NCI-H345 treated with DMSO at 0.1 percent for 48 hours (cell line): Measurements from ENCODE around the gene HBA1.
"Not testable (repeated sequence)": the region's sequence is repeated elsewhere in the genome, so short reads cannot be mapped to it uniquely, and the experiment has no call there.

ENCODE experiments used
- DNase-seq: peaks from one replicate; lab custom pipeline; 2025; ENCODE audit not compliant: unreplicated experiment; lab: John Stamatoyannopoulos, UW

HBA1 gene

GRCh38 chr16:159136-159849 is 17.2 kb upstream of the HBA1 start:
- DNase-seq = no peak

DNA sequence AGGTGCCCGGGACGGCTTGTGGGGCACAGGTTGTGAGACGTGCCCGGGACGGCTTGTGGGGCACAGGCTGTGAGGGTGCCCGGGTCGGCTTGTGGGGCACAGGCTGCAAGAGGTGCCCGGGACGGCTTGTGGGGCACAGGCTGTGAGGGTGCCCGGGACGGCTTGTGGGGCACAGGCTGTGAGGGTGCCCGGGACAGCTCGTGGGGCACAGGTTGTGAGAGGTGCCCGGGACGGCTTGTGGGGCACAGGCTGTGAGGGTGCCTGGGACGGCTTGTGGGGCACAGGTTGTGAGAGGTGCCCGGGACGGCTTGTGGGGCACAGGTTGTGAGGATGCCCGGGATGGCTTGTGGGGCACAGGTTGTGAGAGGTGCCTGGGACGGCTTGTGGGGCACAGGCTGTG is 16.2 kb upstream of the HBA1 start:
- DNase-seq = not testable (repeated sequence)

- DNase-seq = no peak
Measured at GRCh38 chr16:160691-161190, 15.7 kb upstream of the HBA1 start.

DNA sequence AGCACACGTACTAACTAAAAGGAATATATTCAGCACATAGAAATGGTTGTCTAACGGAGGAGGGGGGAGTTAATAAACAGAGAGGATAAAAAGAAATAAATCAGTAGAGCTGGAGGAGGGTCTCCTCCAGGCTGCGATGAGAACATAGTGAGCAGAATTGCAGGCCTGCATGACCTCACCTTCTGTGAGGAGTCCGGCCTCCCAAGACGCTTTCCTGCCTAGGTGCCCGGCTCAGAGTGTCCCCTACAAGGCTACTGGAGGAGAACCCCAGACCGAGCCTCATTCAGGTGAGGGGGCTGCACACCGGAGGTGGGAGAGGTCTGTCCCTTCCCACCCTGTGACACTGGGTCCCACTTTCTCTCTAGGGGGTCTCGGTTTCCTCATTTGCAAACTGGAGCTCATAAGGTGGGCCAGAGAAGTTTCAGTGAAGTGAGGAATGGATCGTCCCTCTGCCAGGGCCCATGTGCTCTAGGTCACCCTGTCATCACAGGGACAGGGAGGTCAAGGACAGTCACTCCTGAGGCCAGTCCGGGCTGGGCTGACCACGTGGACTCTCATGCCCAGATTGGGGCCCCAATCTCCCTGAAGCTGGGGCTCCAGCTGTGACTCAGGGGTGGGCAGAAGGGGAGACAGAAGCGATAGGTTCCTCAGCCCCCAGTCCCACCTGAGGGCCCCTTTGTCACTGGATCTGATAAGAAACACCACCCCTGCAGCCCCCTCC is 14.0 kb upstream of the HBA1 start:
- DNase-seq = no peak

DNA sequence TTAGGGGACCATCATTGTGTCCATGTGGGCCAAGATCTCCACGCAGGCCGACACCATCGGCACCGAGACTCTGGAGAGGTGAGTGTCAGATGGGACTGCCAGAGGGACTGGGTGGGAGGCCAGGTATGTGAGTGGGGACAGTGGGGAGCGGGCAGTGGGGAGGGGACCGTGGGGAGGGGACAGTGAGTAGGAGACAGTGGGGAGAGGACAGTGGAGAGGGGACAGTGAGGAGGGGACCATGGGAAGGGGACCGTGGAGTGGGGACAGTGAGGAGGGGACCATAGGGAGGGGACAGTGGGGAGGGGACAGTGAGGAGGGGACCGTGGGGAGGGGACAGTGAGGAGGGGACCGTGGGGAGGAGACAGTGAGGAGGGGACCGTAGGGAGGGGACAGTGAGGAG is 13.3 kb upstream of the HBA1 start:
- DNase-seq = not testable (repeated sequence)

- DNase-seq = not testable (repeated sequence)
Measured at GRCh38 chr16:163696-164095, 12.8 kb upstream of the HBA1 start.

DNA sequence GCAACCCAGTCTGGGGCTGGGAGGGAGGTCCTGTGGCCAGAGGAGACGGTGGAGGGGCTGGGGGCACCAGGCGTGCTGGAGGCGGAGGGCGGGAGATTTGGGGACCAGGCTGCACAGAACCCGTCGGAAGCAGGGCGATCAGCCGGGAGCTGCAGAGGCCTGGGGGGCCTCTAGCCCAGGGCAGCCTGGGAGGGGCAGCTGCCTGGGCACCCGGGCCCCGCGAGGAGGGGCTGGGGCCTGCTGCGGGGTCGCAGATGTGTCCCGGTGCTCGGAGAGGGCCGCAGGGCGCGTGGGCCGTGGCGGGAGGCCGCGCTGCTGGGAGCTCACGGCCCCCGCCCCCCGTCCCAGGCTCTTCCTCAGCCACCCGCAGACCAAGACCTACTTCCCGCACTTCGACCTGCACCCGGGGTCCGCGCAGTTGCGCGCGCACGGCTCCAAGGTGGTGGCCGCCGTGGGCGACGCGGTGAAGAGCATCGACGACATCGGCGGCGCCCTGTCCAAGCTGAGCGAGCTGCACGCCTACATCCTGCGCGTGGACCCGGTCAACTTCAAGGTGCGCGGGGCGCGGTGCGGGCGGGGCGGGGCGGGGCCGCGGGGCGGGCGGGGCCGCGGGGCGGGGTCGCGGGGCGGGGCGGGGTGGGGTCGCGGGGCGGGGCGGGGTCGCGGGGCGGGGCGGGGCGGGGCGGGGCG is 12.2 kb upstream of the HBA1 start:
- DNase-seq = not testable (repeated sequence)

DNA sequence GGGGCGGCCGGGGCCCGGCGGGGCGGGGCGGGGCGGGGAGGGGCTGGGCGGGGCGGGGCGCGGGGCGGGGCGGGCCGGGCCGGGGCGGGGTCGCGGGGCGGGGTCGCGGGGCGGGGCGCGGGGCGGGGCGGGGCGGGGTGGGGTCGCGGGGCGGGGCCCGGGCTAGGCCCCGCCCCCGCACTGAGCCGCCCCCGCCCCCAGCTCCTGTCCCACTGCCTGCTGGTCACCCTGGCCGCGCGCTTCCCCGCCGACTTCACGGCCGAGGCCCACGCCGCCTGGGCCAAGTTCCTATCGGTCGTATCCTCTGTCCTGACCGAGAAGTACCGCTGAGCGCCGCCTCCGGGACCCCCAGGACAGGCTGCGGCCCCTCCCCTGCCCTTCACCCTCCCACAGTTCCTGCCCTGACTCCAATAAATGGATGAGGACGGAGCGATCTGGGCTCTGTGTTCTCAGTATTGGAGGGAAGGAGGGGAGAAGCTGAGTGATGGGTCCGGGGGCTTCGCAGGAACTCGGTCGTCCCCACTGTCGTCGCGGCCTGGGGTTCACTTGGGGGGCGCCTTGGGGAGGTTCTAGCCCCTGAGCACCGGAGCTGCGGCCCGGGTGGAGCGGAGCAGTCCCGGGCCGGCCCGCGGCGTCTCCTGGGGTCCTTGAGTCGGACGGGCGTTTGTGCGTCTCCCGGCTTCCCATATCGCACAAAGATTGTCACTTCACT is 11.5 kb upstream of the HBA1 start:
- DNase-seq = no peak

DNA sequence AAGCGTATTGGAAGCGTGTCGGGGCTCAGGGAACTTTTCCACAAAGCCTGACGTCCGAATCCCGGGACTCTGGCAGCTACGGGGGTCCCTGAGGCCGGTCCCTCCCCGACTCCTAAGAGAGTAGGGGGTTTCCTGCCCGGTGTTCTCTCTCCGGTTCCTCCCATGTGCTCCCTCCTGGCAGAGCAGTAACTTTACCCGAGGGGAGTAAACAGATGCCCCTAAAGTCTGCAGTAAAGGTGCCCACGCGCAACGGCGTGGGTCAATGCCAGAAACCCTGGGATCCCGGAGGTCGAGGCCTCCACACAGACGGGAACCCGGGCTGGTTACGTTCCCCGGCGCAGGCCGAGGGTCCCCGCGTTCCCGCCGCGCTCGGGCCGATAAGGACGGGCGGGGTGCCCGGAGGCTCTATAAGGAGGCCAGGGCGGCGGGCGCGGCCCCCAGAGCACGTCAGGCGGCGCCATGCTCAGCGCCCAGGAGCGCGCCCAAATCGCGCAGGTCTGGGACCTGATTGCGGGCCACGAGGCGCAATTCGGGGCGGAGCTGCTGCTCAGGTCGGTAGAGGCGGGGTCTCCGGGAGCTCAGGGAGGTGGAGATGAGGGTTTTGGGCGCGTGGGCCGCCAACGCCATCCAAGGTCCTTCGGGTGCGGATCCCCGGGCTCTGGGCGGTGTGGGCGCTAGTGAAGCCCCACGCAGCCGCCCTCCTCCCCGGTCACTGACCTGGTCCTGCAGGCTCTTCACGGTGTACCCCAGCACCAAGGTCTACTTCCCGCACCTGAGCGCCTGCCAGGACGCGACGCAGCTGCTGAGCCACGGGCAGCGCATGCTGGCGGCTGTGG is 10.7 kb upstream of the HBA1 start, which contains the start of gene HBM:
TSS of gene HBM (plus strand) at position 440 of the 836 bp plus-strand sequence. CDS start at position 460, 20 bp downstream.
- no peak for DNase-seq

DNA sequence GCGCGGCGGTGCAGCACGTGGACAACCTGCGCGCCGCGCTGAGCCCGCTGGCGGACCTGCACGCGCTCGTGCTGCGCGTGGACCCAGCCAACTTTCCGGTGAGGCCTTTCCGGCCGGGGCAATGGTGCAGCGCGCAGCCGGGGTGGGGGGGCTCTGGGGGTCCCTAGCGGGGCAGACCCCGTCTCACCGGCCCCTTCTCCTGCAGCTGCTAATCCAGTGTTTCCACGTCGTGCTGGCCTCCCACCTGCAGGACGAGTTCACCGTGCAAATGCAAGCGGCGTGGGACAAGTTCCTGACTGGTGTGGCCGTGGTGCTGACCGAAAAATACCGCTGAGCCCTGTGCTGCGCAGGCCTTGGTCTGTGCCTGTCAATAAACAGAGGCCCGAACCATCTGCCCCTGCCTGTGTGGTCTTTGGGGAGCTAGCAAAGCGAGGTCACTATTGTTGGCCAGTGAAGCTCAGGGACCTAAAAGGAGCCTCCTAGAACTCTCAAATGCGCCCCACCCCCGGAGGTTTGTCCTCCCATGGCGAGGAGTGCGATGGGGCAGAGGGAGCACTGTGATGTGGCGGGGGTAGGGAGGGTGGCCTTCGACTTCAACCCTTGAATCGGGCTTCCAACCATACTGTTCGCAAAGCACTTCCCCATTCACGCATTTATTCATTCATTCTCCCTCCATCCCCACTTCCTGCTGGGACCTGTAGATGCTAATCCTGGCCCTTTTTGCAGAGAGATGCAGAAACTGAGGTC is 9.9 kb upstream of the HBA1 start:
- no peak for DNase-seq

GRCh38 chr16:167122-167690 is 9.3 kb upstream of the HBA1 start:
- no peak for DNase-seq

GRCh38 chr16:168424-168823 is 8.1 kb upstream of the HBA1 start:
- DNase-seq = no peak

DNA sequence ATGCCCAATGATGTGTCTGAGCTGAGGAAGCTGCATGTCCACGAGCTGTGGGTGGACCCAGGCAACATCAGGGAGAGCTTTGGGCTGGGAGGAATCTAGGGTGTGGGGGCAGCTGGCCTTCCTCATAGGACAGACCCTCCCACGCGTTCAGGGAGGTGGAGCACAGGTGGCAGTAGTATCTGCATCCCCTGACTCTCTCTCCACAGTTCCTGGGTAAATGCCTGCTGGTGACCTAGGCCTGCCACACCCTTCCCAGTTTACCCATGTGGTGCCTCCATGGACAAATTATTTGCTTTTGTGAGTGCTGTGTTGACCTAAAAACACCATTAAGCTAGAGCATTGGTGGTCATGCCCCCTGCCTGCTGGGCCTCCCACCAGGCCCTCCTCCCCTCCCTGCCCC is 7.5 kb upstream of the HBA1 start:
- no peak for DNase-seq

- not testable (repeated sequence) for DNase-seq
Measured at GRCh38 chr16:170088-170507, 6.4 kb upstream of the HBA1 start.

GRCh38 chr16:170788-171187 is 5.7 kb upstream of the HBA1 start:
- DNase-seq = no peak

GRCh38 chr16:172374-172941 is 4.0 kb upstream of the HBA1 start, which contains the start of gene HBA2:
Gene HBA2 (plus strand): TSS chr16:172876. CDS start chr16:172913, 37 bp downstream.
- not testable (repeated sequence) for DNase-seq

- not testable (repeated sequence) for DNase-seq
Measured at GRCh38 chr16:173211-173854, 3.1 kb upstream of the HBA1 start.
